A549 (cell line): ENCODE data around the gene PDCD2L. TPM values are rescaled to one million over a fixed set of nuclear protein-coding genes. Genes with fewer than 3 reads are reported as not detected.

Experiments
- ATAC-seq, 2 experiments: fragments of 200-7000 bp in 1 of 2; fragments of >200 bp in 1 of 2; cut with Nextera tagmentation in 1 of 2; cut with Tn5 transposase in 1 of 2; 3 replicates each; pipeline versions ENCODE4 v1.8.0 to v1.9.1; 2018 to 2020; ENCODE audit warnings: mild to moderate bottlenecking in 1 of 2, moderate library complexity in 1 of 2
- CTCF ChIA-PET: fragments of 300-600 bp; sonication (Branson Sonifier 250); formaldehyde crosslinking; extraction: SDS; loops from one replicate; lab custom pipeline; 2021; ENCODE audit warnings: antibody characterized with exemption, inconsistent platforms; lab: Yijun Ruan, JAX
- POLR2A ChIA-PET: fragments of 350-600 bp; formaldehyde crosslinking; extraction: SDS; loops from one replicate; lab custom pipeline; 2021; ENCODE audit warnings: antibody characterized with exemption, inconsistent platforms; lab: Yijun Ruan, JAX
- DNase-seq, 2 experiments: peaks; one replicate each; pipeline versions ENCODE4 v3.0.0 to v3.0.0-alpha.2; 2011 to 2016; ENCODE audit warnings: low read depth in 1 of 2, low spot score in 1 of 2
- FAIRE-seq: peaks from 2 replicates; lab custom pipeline; 2011; peaks lifted over from hg19 to GRCh38; lab: Jason Lieb, UNC
- H3K27ac ChIP-seq, 2 experiments: fragments of >200 bp; sonication (Bioruptor Twin); formaldehyde crosslinking; 3 replicates each; pipeline ENCODE4 v1.5.1; 2016 to 2017
- H3K4me1 ChIP-seq: fragments of >200 bp; sonication (Bioruptor Twin); formaldehyde crosslinking; 3 replicates; pipeline ENCODE4 v1.6.1; 2016
- H3K4me2 ChIP-seq: fragments of >200 bp; sonication (Bioruptor Twin); formaldehyde crosslinking; 3 replicates; pipeline ENCODE4 v1.6.1; 2016
- H3K4me3 ChIP-seq: fragments of >200 bp; sonication (Bioruptor Twin); formaldehyde crosslinking; 3 replicates; pipeline ENCODE4 v1.5.1; 2016
- H3K9me3 ChIP-seq: fragments of >200 bp; sonication (Bioruptor Twin); formaldehyde crosslinking; 3 replicates; pipeline ENCODE4 v1.6.1; 2016
- ATOH8 ChIP-seq: fragments of 250-450 bp; sonication (Bioruptor Pico); IDR thresholded peaks from 2 replicates; pipeline ENCODE4 v1.5.0; 2020; ENCODE audit warnings: low read depth, mild to moderate bottlenecking, moderate library complexity
- CBX2 ChIP-seq: fragments of 200-600 bp; sonication (generic); IDR thresholded peaks from 2 replicates; pipeline ENCODE4 v1.6.1; 2016; ENCODE audit warnings: low read depth, mild to moderate bottlenecking, borderline replicate concordance
- CEBPB ChIP-seq, 2 experiments: fragments of >200 bp in 1 of 2; sonication (Bioruptor Twin) in 1 of 2; formaldehyde crosslinking in 1 of 2; IDR thresholded peaks; 2 replicates each; pipeline ENCODE4 v1.6.1; 2012 to 2016
- EHF ChIP-seq: fragments of 250-450 bp; sonication (Bioruptor Pico); IDR thresholded peaks from 2 replicates; pipeline ENCODE4 v1.5.0; 2020; ENCODE audit warnings: mild to moderate bottlenecking
- ELK1 ChIP-seq: fragments of 150-350 bp; IDR thresholded peaks from 2 replicates; pipeline ENCODE4 v1.6.1; 2014; ENCODE audit warnings: low read depth, mild to moderate bottlenecking, low read length
- EP300 ChIP-seq, 2 experiments: fragments of >200 bp; sonication (Bioruptor Twin); formaldehyde crosslinking; IDR thresholded peaks; 2 replicates in 1 of 2; 3 replicates in 1 of 2; pipeline ENCODE4 v1.6.1; 2016 to 2017
- ESRRA ChIP-seq: fragments of 150-350 bp; IDR thresholded peaks from 2 replicates; pipeline ENCODE4 v1.6.1; 2014; ENCODE audit warnings: mild to moderate bottlenecking, low read length, borderline replicate concordance
- FOSB ChIP-seq: fragments of 250-450 bp; sonication (Bioruptor Pico); IDR thresholded peaks from 2 replicates; pipeline ENCODE4 v1.5.0; 2020; ENCODE audit warnings: mild to moderate bottlenecking, moderate library complexity
- GATA3 ChIP-seq: IDR thresholded peaks from 2 replicates; pipeline ENCODE4 v1.6.1; 2012; ENCODE audit warnings: borderline replicate concordance
- HMGXB4 ChIP-seq: fragments of 250-450 bp; sonication (Bioruptor Pico); IDR thresholded peaks from 2 replicates; pipeline ENCODE4 v1.5.0; 2021; ENCODE audit warnings: mild to moderate bottlenecking, moderate library complexity, borderline replicate concordance
- HOXA7 ChIP-seq: fragments of 250-450 bp; sonication (Bioruptor Pico); IDR thresholded peaks from 2 replicates; pipeline ENCODE4 v1.5.0; 2020; ENCODE audit warnings: mild to moderate bottlenecking, moderate library complexity
- HOXB5 ChIP-seq: fragments of 250-450 bp; sonication (Bioruptor Pico); IDR thresholded peaks from 2 replicates; pipeline ENCODE4 v1.5.0; 2020; ENCODE audit warnings: mild to moderate bottlenecking, moderate library complexity
- JUN ChIP-seq, 2 experiments: fragments of >200 bp; sonication (Bioruptor Twin); formaldehyde crosslinking; IDR thresholded peaks; 2 replicates in 1 of 2; 3 replicates in 1 of 2; pipeline ENCODE4 v1.6.1; 2016 to 2017
- KDM1A ChIP-seq: fragments of 200-600 bp; sonication (generic); IDR thresholded peaks from 2 replicates; pipeline ENCODE4 v1.6.1; 2016; ENCODE audit warnings: low read depth, mild to moderate bottlenecking
- KDM5A ChIP-seq: fragments of 200-600 bp; sonication (generic); IDR thresholded peaks from 2 replicates; pipeline ENCODE4 v1.6.1; 2016; ENCODE audit warnings: antibody characterized with exemption, mild to moderate bottlenecking
- MAFK ChIP-seq: fragments of 450-650 bp; IDR thresholded peaks from 2 replicates; pipeline ENCODE4 v1.6.1; 2014; ENCODE audit not compliant: partially characterized antibody
- RARB ChIP-seq: fragments of 250-450 bp; sonication (Bioruptor Pico); IDR thresholded peaks from 2 replicates; pipeline ENCODE4 v1.8.0; 2021; ENCODE audit warnings: mild to moderate bottlenecking, moderate library complexity
- RFX5 ChIP-seq: fragments of 450-650 bp; IDR thresholded peaks from 2 replicates; pipeline ENCODE4 v1.7.1; 2014; ENCODE audit warnings: antibody characterized with exemption, mild to moderate bottlenecking, moderate library complexity
- RNF2 ChIP-seq: fragments of 200-600 bp; sonication (generic); IDR thresholded peaks from 2 replicates; pipeline ENCODE4 v1.6.1; 2016; ENCODE audit warnings: low read depth, mild to moderate bottlenecking, antibody characterized with exemption, moderate library complexity, borderline replicate concordance
- TFCP2L1 ChIP-seq: fragments of 250-450 bp; sonication (Bioruptor Pico); IDR thresholded peaks from 2 replicates; pipeline ENCODE4 v1.5.0; 2021; ENCODE audit warnings: mild to moderate bottlenecking
- TP53 ChIP-seq: fragments of 250-450 bp; sonication (Bioruptor Pico); IDR thresholded peaks from 2 replicates; pipeline ENCODE4 v1.5.0; 2021; ENCODE audit warnings: mild to moderate bottlenecking, moderate library complexity
- ZNF302 ChIP-seq: fragments of 250-450 bp; sonication (Bioruptor Pico); IDR thresholded peaks from 2 replicates; pipeline ENCODE4 v1.9.0; 2021; ENCODE audit warnings: inconsistent platforms, mild to moderate bottlenecking, moderate library complexity
- ZSCAN20 ChIP-seq: fragments of 250-450 bp; sonication (Bioruptor Pico); IDR thresholded peaks from 2 replicates; pipeline ENCODE4 v1.8.0; 2022; ENCODE audit warnings: mild to moderate bottlenecking, moderate library complexity
- WGBS: methylation state at CpG from one replicate; pipeline ENCODE4 v1.1.6; 2017; ENCODE audit errors: missing lambda C conversion rate; 5-methylcytosine and 5-hydroxymethylcytosine counted together
- polyA plus RNA-seq, 4 experiments: library from polyadenylated mRNA; depleted of rRNA in 3 of 4; stranded (reverse); fragments of >200 nt; fragmentation: RNase III in 1 of 4; extraction: RNeasy Plus Mini Kit Qiagen cat#74134 plus additional on column Dnase treatment in 1 of 4; gene quantifications; 2 replicates in 3 of 4; 3 replicates in 1 of 4; pipeline ENCODE4 v1.2.3, GENCODE V29; 2011 to 2017

Gene PDCD2L
- polyA plus RNA-seq, 2 of the 4 experiments (the other 2 are of a cell fraction) = 31.5 to 68.9 TPM

GRCh38 chr19:34458677-34459076 lies 54.5 kb downstream of the PDCD2L start (continued):
- no peak for TF ChIP-seq TFCP2L1 (CRISPR knock-in tag)
- TF ChIP-seq TP53 (CRISPR knock-in tag) = no peak
- TF ChIP-seq ESRRA = no peak
- no peak for TF ChIP-seq KDM5A
- TF ChIP-seq GATA3 = no peak

GRCh38 chr19:34459614-34460013 lies 55.4 kb downstream of the PDCD2L start:
- FAIRE-seq (no peak), DNase-seq (no peak), ATAC-seq (no peak)
- no peaks in the 10 kb centered on the region for H3K9me3 ChIP-seq
- no peaks in the 10 kb centered on the region for H3K4me1 ChIP-seq
- no peak overlapping the region for H3K4me2 ChIP-seq
- no peak overlapping the region for H3K4me3 ChIP-seq
- no peak for TF ChIP-seq ESRRA
- no peak for TF ChIP-seq ATOH8
- TF ChIP-seq TP53 (CRISPR knock-in tag) = no peak
- TF ChIP-seq EP300 (IDR thresholded peaks at IDR 0.05) = no peak
- TF ChIP-seq MAFK = no peak
- no peak for TF ChIP-seq HMGXB4 (CRISPR knock-in tag)
- no peak for TF ChIP-seq ZNF302 (CRISPR knock-in tag)
- TF ChIP-seq RARB (CRISPR knock-in tag) = no peak
- no peak for TF ChIP-seq KDM1A
- no peak for TF ChIP-seq ELK1
- TF ChIP-seq RNF2 = no peak
- no peak for TF ChIP-seq CEBPB (IDR thresholded peaks at IDR 0.05)
- TF ChIP-seq RFX5 = no peak
- TF ChIP-seq CBX2 = no peak
- no peak for TF ChIP-seq HOXB5 (CRISPR knock-in tag)
- TF ChIP-seq HOXA7 = no peak
- TF ChIP-seq FOSB (CRISPR knock-in tag) = no peak
- TF ChIP-seq ZSCAN20 (CRISPR knock-in tag) = no peak
- TF ChIP-seq JUN (IDR thresholded peaks at IDR 0.05) = no peak
- TF ChIP-seq EHF (CRISPR knock-in tag) = no peak
- ChIA-PET CTCF (interaction anchor here (0.6 to 7.8 kb wide), 6 partner anchors 12 to 42 kb away, joined by 3 to 37 read pairs (median 4); partner anchors contain the start of gene WTIP), POLR2A (interaction anchor here (0.6 to 1.4 kb wide), 2 partner anchors 21 to 22 kb away, joined by 3 read pairs; partner anchors contain the start of gene WTIP)
- 93% methylated on average over 2 of the region's 2 CpGs for WGBS
- no peak overlapping the region for H3K27ac ChIP-seq
